H9 (cell line): ENCODE data around the gene KRTAP8-1. TPM values are rescaled to one million over a fixed set of nuclear protein-coding genes. Genes with fewer than 3 reads are reported as not detected.

Experiments used
- DNase-seq: peaks from one replicate; pipeline ENCODE4 v3.0.0-alpha.2; 2017
- H2AFZ ChIP-seq: one replicate; pipeline ENCODE4 v1.6.1; 2013; ENCODE audit warnings: mild to moderate bottlenecking, low read length, control low read depth, moderate library complexity
- H2AK5ac ChIP-seq: 2 replicates; pipeline ENCODE4 v1.6.1; 2013; ENCODE audit warnings: low read length, control low read depth, mixed read lengths; ENCODE audit not compliant: insufficient read length
- H2BK120ac ChIP-seq: one replicate; pipeline ENCODE4 v1.6.1; 2013; ENCODE audit warnings: low read depth, mild to moderate bottlenecking, low read length, control low read depth, inconsistent platforms; ENCODE audit not compliant: poor library complexity, severe bottlenecking
- H2BK12ac ChIP-seq: 2 replicates; pipeline ENCODE4 v1.6.1; 2013; ENCODE audit warnings: low read length, control low read depth, mixed read lengths, low read depth; ENCODE audit not compliant: insufficient read length
- H2BK15ac ChIP-seq: 2 replicates; pipeline ENCODE4 v1.6.1; 2013; ENCODE audit warnings: low read depth, low read length, control low read depth
- H2BK20ac ChIP-seq: one replicate; pipeline ENCODE4 v1.6.1; 2013; ENCODE audit warnings: low read depth, mild to moderate bottlenecking, low read length, control low read depth, inconsistent platforms; ENCODE audit not compliant: poor library complexity, severe bottlenecking
- H2BK5ac ChIP-seq: 2 replicates; pipeline ENCODE4 v1.6.1; 2013; ENCODE audit warnings: low read length, control low read depth, mixed read lengths; ENCODE audit not compliant: insufficient read length
- H3K14ac ChIP-seq: 2 replicates; pipeline ENCODE4 v1.6.1; 2013; ENCODE audit warnings: low read length, control low read depth; ENCODE audit not compliant: insufficient read depth
- H3K18ac ChIP-seq: 2 replicates; pipeline ENCODE4 v1.6.1; 2013; ENCODE audit warnings: low read depth, mild to moderate bottlenecking, mixed read lengths, low read length, control low read depth; ENCODE audit not compliant: insufficient read length
- H3K23ac ChIP-seq: 2 replicates; pipeline ENCODE4 v1.6.1; 2013; ENCODE audit warnings: low read length, control low read depth, mixed read lengths, low read depth; ENCODE audit not compliant: insufficient read length
- H3K23me2 ChIP-seq: 2 replicates; pipeline ENCODE4 v1.6.1; 2013; ENCODE audit warnings: low read depth, mild to moderate bottlenecking, mixed read lengths, low read length, control low read depth; ENCODE audit not compliant: insufficient read length, poor library complexity, severe bottlenecking
- H3K27ac ChIP-seq: 2 replicates; pipeline ENCODE4 v1.5.1; 2013; ENCODE audit warnings: low read length, control low read depth, mixed read lengths, low read depth; ENCODE audit not compliant: insufficient read length
- H3K27me3 ChIP-seq: 2 replicates; pipeline ENCODE4 v1.6.1; 2013; ENCODE audit warnings: low read length, control low read depth, inconsistent platforms; ENCODE audit not compliant: insufficient read depth
- H3K4ac ChIP-seq: 2 replicates; pipeline ENCODE4 v1.6.1; 2013; ENCODE audit warnings: low read depth, mild to moderate bottlenecking, control low read depth, inconsistent platforms, low read length, moderate library complexity
- H3K4me1 ChIP-seq: 2 replicates; pipeline ENCODE4 v1.6.1; 2013; ENCODE audit warnings: low read length, control low read depth, inconsistent platforms; ENCODE audit not compliant: insufficient read depth
- H3K4me2 ChIP-seq: 2 replicates; pipeline ENCODE4 v1.6.1; 2013; ENCODE audit warnings: low read length, control low read depth, mixed read lengths; ENCODE audit not compliant: insufficient read length, insufficient read depth
- H3K56ac ChIP-seq: 2 replicates; pipeline ENCODE4 v1.6.1; 2013; ENCODE audit warnings: low read depth, mild to moderate bottlenecking, mixed read lengths, low read length, control low read depth; ENCODE audit not compliant: insufficient read length
- H3K79me1 ChIP-seq: 2 replicates; pipeline ENCODE4 v1.6.1; 2013; ENCODE audit warnings: low read depth, mild to moderate bottlenecking, moderate library complexity, low read length, control low read depth, inconsistent platforms; ENCODE audit not compliant: insufficient read depth, poor library complexity, severe bottlenecking
- H3K79me2 ChIP-seq: 2 replicates; pipeline ENCODE4 v1.6.1; 2013; ENCODE audit warnings: low read length, control low read depth, inconsistent platforms; ENCODE audit not compliant: insufficient read depth
- H3K9ac ChIP-seq: 2 replicates; pipeline ENCODE4 v1.6.1; 2013; ENCODE audit warnings: low read length, control low read depth, mixed read lengths; ENCODE audit not compliant: insufficient read length; ENCODE audit errors: extremely low read depth
- H3K9me3 ChIP-seq: one replicate; pipeline ENCODE4 v1.6.1; 2013; ENCODE audit warnings: low read depth, low read length, inconsistent platforms; ENCODE audit not compliant: control insufficient read depth
- H3T11ph ChIP-seq: one replicate; pipeline ENCODE4 v1.6.1; 2013; ENCODE audit warnings: mild to moderate bottlenecking, low read length, control low read depth, inconsistent platforms
- H4K20me1 ChIP-seq: one replicate; pipeline ENCODE4 v1.6.1; 2013; ENCODE audit not compliant: control insufficient read depth, insufficient read length, insufficient read depth
- H4K5ac ChIP-seq: 2 replicates; pipeline ENCODE4 v1.6.1; 2013; ENCODE audit warnings: low read depth, mild to moderate bottlenecking, mixed read lengths, low read length, control low read depth; ENCODE audit not compliant: insufficient read length
- H4K8ac ChIP-seq: replicated peaks from 2 replicates; pipeline ENCODE4 v1.6.1; 2013; ENCODE audit warnings: low read length, control low read depth, mixed read lengths, low read depth; ENCODE audit not compliant: insufficient read length
- H4K91ac ChIP-seq: 2 replicates; pipeline ENCODE4 v1.6.1; 2013; ENCODE audit warnings: low read depth, mild to moderate bottlenecking, moderate library complexity, mixed read lengths, low read length, control low read depth; ENCODE audit not compliant: insufficient read length
- H3K27ac Mint-ChIP-seq, 3 experiments: 2 replicates in 2 of 3; 3 replicates in 1 of 3; pipeline ENCODE4 v1.8.0; 2020 to 2021; ENCODE audit warnings: mixed read lengths in 3 of 3, mild to moderate bottlenecking in 1 of 3, moderate library complexity in 1 of 3
- H3K27me3 Mint-ChIP-seq: 2 replicates; pipeline ENCODE4 v1.8.0; 2021; ENCODE audit warnings: low read depth, mild to moderate bottlenecking, moderate library complexity, mixed read lengths
- H3K36me3 Mint-ChIP-seq, 3 experiments: 2 replicates in 2 of 3; 3 replicates in 1 of 3; pipeline ENCODE4 v1.8.0; 2020 to 2021; ENCODE audit warnings: low read depth in 3 of 3, mixed read lengths in 3 of 3; ENCODE audit not compliant: insufficient read depth in 1 of 3
- H3K4me1 Mint-ChIP-seq, 2 experiments: 2 replicates each; pipeline ENCODE4 v1.8.0; 2020; ENCODE audit warnings: mixed read lengths in 2 of 2
- H3K4me3 Mint-ChIP-seq, 2 experiments: 2 replicates in 1 of 2; 3 replicates in 1 of 2; pipeline ENCODE4 v1.8.0; 2020 to 2021; ENCODE audit warnings: mild to moderate bottlenecking in 2 of 2, mixed read lengths in 2 of 2, moderate library complexity in 1 of 2
- H3K9me3 Mint-ChIP-seq, 2 experiments: 2 replicates in 1 of 2; 3 replicates in 1 of 2; pipeline ENCODE4 v1.8.0; 2020; ENCODE audit warnings: mild to moderate bottlenecking in 2 of 2, mixed read lengths in 2 of 2, moderate library complexity in 1 of 2
- total RNA-seq: library from RNA; stranded (reverse); gene quantifications from 2 replicates; pipeline ENCODE4 v1.2.1, GENCODE V29; 2021
- TF ChIP-seq, protein P1 (sequence below): fragments of 200-600 bp; sonication (generic); conservative IDR thresholded peaks from 3 replicates; pipeline ENCODE4 v1.8.0; 2021; ENCODE audit warnings: antibody characterized with exemption, mild to moderate bottlenecking

KRTAP8-1 gene
- total RNA-seq, 1 experiment from 2014 or later, result not detected

DNA sequence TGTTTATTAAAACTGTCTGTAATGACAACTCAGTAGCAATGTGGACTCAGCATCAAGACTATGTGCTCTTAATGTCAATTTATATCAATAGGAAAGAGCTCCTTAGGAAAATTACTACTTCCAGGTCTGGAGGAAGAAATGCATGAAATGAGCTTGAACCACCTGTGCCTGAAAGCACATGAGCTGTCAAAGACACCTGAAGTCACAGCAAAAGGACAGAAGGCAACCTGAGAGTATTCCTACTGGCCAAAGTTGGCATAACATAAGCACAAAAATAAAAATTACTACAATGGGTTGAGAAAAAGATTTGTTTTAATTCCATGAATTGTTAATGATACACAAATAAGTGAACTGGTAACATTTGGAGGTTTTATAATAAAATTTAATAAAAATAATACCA lies 29.9 kb upstream of the KRTAP8-1 start:
- Histone ChIP-seq H3K4me1 (no peaks in the 10 kb centered on the region), H4K20me1 (no peaks in the 10 kb centered on the region), H2AK5ac (no peak overlapping the region), H3K23me2 (no peaks in the 10 kb centered on the region), H3K79me2 (no peaks in the 10 kb centered on the region), H4K8ac (no peak overlapping the region), H2BK12ac (no peak overlapping the region), H3K27me3 (no peaks in the 10 kb centered on the region; the same call in 1 of the 2 replicates), H4K91ac (no peak overlapping the region), H2AFZ (no peak overlapping the region), H3K18ac (no peak overlapping the region), H3K56ac (no peak overlapping the region), H3K9me3 (no peaks in the 10 kb centered on the region), H2BK5ac (no peak overlapping the region), H2BK15ac (no peak overlapping the region), H3K14ac (no peak overlapping the region), H2BK20ac (no peak overlapping the region), H2BK120ac (no peak overlapping the region), H3K9ac (no peak overlapping the region), H3K4me2 (no peak overlapping the region), H3K79me1 (no peaks in the 10 kb centered on the region), H4K5ac (no peak overlapping the region), H3K27ac (no peak overlapping the region), H3K23ac (no peak overlapping the region), H3T11ph (no peak overlapping the region), H3K4ac (no peak overlapping the region)
- no peaks in the 10 kb centered on the region for H3K4me1 Mint-ChIP-seq
- DNase-seq, result no peak
- no peaks in the 10 kb centered on the region for H3K36me3 Mint-ChIP-seq
- H3K4me3 Mint-ChIP-seq, result no peak overlapping the region
- H3K27ac Mint-ChIP-seq, result no peak overlapping the region
- no peaks in the 10 kb centered on the region; a peak in 1 of 5 replicates for H3K9me3 Mint-ChIP-seq
- TF ChIP-seq, protein P1, sequence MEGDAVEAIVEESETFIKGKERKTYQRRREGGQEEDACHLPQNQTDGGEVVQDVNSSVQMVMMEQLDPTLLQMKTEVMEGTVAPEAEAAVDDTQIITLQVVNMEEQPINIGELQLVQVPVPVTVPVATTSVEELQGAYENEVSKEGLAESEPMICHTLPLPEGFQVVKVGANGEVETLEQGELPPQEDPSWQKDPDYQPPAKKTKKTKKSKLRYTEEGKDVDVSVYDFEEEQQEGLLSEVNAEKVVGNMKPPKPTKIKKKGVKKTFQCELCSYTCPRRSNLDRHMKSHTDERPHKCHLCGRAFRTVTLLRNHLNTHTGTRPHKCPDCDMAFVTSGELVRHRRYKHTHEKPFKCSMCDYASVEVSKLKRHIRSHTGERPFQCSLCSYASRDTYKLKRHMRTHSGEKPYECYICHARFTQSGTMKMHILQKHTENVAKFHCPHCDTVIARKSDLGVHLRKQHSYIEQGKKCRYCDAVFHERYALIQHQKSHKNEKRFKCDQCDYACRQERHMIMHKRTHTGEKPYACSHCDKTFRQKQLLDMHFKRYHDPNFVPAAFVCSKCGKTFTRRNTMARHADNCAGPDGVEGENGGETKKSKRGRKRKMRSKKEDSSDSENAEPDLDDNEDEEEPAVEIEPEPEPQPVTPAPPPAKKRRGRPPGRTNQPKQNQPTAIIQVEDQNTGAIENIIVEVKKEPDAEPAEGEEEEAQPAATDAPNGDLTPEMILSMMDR, result peak; percentile 44
- peaks cover 3% of the 10 kb centered on the region for H3K27me3 Mint-ChIP-seq
